GM21515 (cell line): ENCODE measurements around the gene MYO18A.

Experiments
- ATAC-seq: cut with Tn5 transposase; IDR thresholded peaks from one replicate; pipeline ENCODE4 v1.9.1; 2021; ENCODE audit not compliant: unreplicated experiment

MYO18A gene

GRCh38 chr17:29038085-29038795 is 142.0 kb downstream of the MYO18A start:
- no peak for ATAC-seq

- ATAC-seq = no peak
Measured at GRCh38 chr17:29037739-29038084, 142.5 kb downstream of the MYO18A start.

- ATAC-seq = no peak
Measured at GRCh38 chr17:29036584-29036983, 143.6 kb downstream of the MYO18A start.

GRCh38 chr17:29034510-29034909 is 145.7 kb downstream of the MYO18A start:
- no peak for ATAC-seq

- no peak for ATAC-seq
Measured at GRCh38 chr17:29032857-29033197, 147.4 kb downstream of the MYO18A start.

- no peak for ATAC-seq
Measured at GRCh38 chr17:29032013-29032856, 148.0 kb downstream of the MYO18A start.

GRCh38 chr17:29031488-29031887 is 148.7 kb downstream of the MYO18A start:
- ATAC-seq = no peak

- no peak for ATAC-seq
Measured at GRCh38 chr17:29024316-29024952, 155.8 kb downstream of the MYO18A start.

- no peak for ATAC-seq
Measured at GRCh38 chr17:29022074-29022473, 158.1 kb downstream of the MYO18A start.

- no peak for ATAC-seq
Measured at GRCh38 chr17:29021226-29021625, 159.0 kb downstream of the MYO18A start.
